HepG2 (cell line): Measurements from ENCODE around the gene C2orf15. TPM values are rescaled to one million over a fixed set of nuclear protein-coding genes. Genes with fewer than 3 reads are reported as not detected.
A peak's percentile ranks its signal among the peaks of the same experiment; 100 is the strongest.

Source experiments
- HOXA3 ChIP-seq: sonication (generic); formaldehyde crosslinking; IDR thresholded peaks from 2 replicates; pipeline ENCODE4 v1.5.0; 2020; ENCODE audit warnings: missing genetic modification reagents
- NAIF1 ChIP-seq: sonication (generic); formaldehyde crosslinking; IDR thresholded peaks from 2 replicates; pipeline ENCODE4 v1.5.0; 2020; ENCODE audit warnings: mild to moderate bottlenecking, missing genetic modification reagents, borderline replicate concordance
- ONECUT2 ChIP-seq: sonication (generic); formaldehyde crosslinking; IDR thresholded peaks from 2 replicates; pipeline ENCODE4 v1.4.0; 2020; ENCODE audit warnings: missing genetic modification reagents
- RORA ChIP-seq: sonication (generic); formaldehyde crosslinking; IDR thresholded peaks from 2 replicates; pipeline ENCODE4 v1.5.0; 2020; ENCODE audit warnings: mild to moderate bottlenecking, missing genetic modification reagents, moderate library complexity
- ZBTB42 ChIP-seq: sonication (generic); formaldehyde crosslinking; IDR thresholded peaks from 2 replicates; pipeline ENCODE4 v1.5.0; 2020; ENCODE audit warnings: mild to moderate bottlenecking, missing genetic modification reagents
- ZFP90 ChIP-seq: sonication (generic); formaldehyde crosslinking; IDR thresholded peaks from 2 replicates; pipeline ENCODE4 v1.8.0; 2022; ENCODE audit warnings: missing genetic modification reagents, mild to moderate bottlenecking, inconsistent platforms, borderline replicate concordance
- ZNF263 ChIP-seq: sonication (generic); formaldehyde crosslinking; IDR thresholded peaks from 2 replicates; pipeline ENCODE4 v1.4.0; 2020; ENCODE audit warnings: missing genetic modification reagents
- ZNF468 ChIP-seq: sonication (generic); formaldehyde crosslinking; IDR thresholded peaks from 2 replicates; pipeline ENCODE4 v1.8.0; 2022; ENCODE audit warnings: mild to moderate bottlenecking, moderate library complexity, missing genetic modification reagents
- ZNF724P ChIP-seq: sonication (generic); formaldehyde crosslinking; IDR thresholded peaks from 2 replicates; pipeline ENCODE4 v1.8.0; 2022; ENCODE audit warnings: missing genetic modification reagents, borderline replicate concordance
- ZNF761 ChIP-seq: sonication (generic); formaldehyde crosslinking; conservative IDR thresholded peaks from 2 replicates; pipeline ENCODE4 v1.4.0; 2020; ENCODE audit warnings: mild to moderate bottlenecking, missing genetic modification reagents
- polyA plus RNA-seq, 8 experiments: library from polyadenylated mRNA; depleted of rRNA in 3 of 8; stranded (reverse) in 7 of 8; unstranded in 1 of 8; fragments of >200 nt; fragmentation: Illumina TruSeq in 4 of 8; extraction: Trizol in 4 of 8; gene quantifications; 2 replicates each; pipeline versions ENCODE4 v1.2.1 to v1.2.3, GENCODE V29; 2011 to 2016; ENCODE audit warnings: low read depth in 4 of 8, missing spikeins in 1 of 8, mixed read lengths in 1 of 8; ENCODE audit not compliant: insufficient read depth in 1 of 8
- total RNA-seq, 5 experiments: library from RNA; depleted of rRNA; stranded (reverse); fragments of >200 nt; fragmentation: Illumina TruSeq; extraction: Trizol; gene quantifications; 2 replicates each; pipeline ENCODE4 v1.2.3, GENCODE V29; 2016; ENCODE audit warnings: low read depth in 1 of 5
- TF ChIP-seq, protein P1 (sequence below): IDR thresholded peaks from 2 replicates; pipeline ENCODE4 v1.6.1; 2016
- TF ChIP-seq, protein P2 (sequence below): sonication (generic); formaldehyde crosslinking; IDR thresholded peaks from 2 replicates; pipeline ENCODE4 v1.8.1; 2022; ENCODE audit warnings: mild to moderate bottlenecking, missing genetic modification reagents
- TF ChIP-seq, protein P3 (sequence below): sonication (generic); formaldehyde crosslinking; IDR thresholded peaks from 2 replicates; pipeline ENCODE4 v1.4.0; 2020; ENCODE audit warnings: mild to moderate bottlenecking, missing genetic modification reagents
- TF ChIP-seq, protein P4 (sequence below): sonication (generic); formaldehyde crosslinking; IDR thresholded peaks from 2 replicates; pipeline ENCODE4 v1.4.0; 2020; ENCODE audit warnings: mild to moderate bottlenecking, missing genetic modification reagents
- TF ChIP-seq, protein P5 (sequence below): sonication (generic); formaldehyde crosslinking; IDR thresholded peaks from 2 replicates; pipeline ENCODE4 v1.4.0; 2020; ENCODE audit warnings: missing genetic modification reagents, borderline replicate concordance
- TF ChIP-seq, protein P6 (sequence below): sonication (generic); formaldehyde crosslinking; IDR thresholded peaks from 2 replicates; pipeline ENCODE4 v1.5.0; 2020; ENCODE audit warnings: missing genetic modification reagents, mild to moderate bottlenecking, borderline replicate concordance

C2orf15 gene
- total and polyA plus RNA-seq, 2 of the 13 experiments (the other 11 are each of a cell fraction or from before 2014, with no cell fraction given), result 5.5 to 8.3 TPM

DNA sequence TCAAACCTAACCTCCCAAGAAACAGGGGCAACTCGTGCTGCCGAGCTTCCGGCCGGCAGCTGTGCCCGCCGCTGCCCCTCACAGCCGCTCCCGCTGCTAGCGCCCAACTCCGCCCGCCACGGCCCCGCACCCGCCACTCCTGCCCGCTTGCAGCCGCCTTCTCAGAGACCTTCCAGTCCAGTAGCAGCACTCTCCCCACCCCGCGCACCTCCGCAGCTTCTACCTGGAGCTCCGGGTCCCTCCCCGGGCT, 722 bp upstream of the C2orf15 start (continued):
- no peak for TF ChIP-seq ZNF468 (CRISPR knock-in tag)
- peak; percentile 80; the same call in 1 of the 2 replicates for TF ChIP-seq NAIF1
- TF ChIP-seq ZNF761, result peak; percentile 85; the same call in 1 of the 2 replicates
- TF ChIP-seq, protein P1, sequence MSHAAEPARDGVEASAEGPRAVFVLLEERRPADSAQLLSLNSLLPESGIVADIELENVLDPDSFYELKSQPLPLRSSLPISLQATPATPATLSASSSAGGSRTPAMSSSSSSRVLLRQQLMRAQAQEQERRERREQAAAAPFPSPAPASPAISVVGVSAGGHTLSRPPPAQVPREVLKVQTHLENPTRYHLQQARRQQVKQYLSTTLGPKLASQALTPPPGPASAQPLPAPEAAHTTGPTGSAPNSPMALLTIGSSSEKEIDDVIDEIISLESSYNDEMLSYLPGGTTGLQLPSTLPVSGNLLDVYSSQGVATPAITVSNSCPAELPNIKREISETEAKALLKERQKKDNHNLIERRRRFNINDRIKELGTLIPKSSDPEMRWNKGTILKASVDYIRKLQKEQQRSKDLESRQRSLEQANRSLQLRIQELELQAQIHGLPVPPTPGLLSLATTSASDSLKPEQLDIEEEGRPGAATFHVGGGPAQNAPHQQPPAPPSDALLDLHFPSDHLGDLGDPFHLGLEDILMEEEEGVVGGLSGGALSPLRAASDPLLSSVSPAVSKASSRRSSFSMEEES (CRISPR knock-in tag), result no peak
- no peak for TF ChIP-seq RORA
- TF ChIP-seq, protein P2, sequence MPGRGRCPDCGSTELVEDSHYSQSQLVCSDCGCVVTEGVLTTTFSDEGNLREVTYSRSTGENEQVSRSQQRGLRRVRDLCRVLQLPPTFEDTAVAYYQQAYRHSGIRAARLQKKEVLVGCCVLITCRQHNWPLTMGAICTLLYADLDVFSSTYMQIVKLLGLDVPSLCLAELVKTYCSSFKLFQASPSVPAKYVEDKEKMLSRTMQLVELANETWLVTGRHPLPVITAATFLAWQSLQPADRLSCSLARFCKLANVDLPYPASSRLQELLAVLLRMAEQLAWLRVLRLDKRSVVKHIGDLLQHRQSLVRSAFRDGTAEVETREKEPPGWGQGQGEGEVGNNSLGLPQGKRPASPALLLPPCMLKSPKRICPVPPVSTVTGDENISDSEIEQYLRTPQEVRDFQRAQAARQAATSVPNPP (CRISPR knock-in tag), result peak; percentile 73; the same call in 1 of the 2 replicates
- TF ChIP-seq, protein P3, sequence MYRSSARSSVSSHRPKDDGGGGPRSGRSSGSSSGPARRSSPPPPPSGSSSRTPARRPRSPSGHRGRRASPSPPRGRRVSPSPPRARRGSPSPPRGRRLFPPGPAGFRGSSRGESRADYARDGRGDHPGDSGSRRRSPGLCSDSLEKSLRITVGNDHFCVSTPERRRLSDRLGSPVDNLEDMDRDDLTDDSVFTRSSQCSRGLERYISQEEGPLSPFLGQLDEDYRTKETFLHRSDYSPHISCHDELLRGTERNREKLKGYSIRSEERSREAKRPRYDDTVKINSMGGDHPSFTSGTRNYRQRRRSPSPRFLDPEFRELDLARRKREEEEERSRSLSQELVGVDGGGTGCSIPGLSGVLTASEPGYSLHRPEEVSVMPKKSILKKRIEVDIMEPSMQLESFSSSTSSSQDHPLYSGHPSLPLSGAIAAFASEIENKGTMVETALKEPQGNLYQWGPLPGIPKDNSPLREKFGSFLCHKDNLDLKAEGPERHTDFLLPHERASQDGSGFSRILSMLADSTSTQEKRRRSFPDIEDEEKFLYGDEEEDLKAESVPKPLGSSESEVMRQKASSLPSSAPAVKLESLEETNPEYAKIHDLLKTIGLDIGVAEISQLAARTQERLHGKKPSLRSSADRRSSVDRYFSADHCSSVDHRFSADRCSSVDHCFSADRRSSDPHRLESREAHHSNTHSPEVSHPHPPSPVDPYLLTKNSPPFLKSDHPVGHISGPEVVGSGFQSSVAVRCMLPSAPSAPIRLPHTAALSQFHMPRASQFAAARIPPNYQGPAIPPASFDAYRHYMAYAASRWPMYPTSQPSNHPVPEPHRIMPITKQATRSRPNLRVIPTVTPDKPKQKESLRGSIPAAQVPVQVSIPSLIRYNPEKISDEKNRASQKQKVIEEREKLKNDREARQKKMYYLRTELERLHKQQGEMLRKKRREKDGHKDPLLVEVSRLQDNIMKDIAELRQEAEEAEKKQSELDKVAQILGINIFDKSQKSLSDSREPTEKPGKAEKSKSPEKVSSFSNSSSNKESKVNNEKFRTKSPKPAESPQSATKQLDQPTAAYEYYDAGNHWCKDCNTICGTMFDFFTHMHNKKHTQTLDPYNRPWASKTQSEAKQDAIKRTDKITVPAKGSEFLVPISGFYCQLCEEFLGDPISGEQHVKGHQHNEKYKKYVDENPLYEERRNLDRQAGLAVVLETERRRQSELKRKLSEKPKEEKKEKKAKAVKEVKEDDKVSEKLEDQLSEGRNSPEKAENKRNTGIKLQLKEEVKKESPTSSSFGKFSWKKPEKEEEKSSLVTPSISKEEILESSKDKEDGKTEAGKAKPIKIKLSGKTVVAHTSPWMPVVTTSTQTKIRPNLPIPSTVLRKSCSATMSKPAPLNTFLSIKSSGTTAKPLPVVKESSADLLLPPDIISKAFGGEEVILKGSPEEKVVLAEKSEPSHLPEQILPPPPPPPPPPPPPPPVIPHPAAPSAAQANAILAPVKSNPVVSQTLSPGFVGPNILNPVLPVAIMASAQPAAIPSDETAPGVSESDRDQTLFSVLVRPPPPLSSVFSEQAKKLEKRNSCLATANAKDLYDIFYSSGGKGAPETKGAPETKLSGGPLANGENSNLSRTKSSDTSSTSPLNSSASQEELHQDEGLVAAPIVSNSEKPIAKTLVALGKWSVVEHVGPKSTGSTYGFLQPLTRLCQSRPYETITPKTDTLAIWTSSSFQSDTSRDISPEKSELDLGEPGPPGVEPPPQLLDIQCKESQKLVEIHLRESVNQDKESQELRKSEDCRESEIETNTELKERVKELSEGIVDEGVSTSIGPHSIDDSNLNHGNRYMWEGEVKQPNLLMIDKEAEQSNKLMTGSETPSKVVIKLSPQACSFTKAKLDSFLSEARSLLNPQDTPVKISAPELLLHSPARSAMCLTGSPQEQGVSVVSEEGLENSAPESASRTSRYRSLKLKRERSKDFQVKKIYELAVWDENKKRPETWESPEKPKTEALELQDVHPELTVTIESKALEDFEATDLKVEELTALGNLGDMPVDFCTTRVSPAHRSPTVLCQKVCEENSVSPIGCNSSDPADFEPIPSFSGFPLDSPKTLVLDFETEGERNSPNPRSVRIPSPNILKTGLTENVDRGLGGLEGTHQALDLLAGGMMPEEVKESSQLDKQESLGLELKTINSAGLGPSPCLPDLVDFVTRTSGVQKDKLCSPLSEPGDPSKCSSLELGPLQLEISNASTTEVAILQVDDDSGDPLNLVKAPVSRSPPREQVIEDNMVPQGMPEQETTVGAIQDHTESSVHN (CRISPR knock-in tag), result peak; percentile 91
- peak; percentile 83; the same call in 1 of the 2 replicates for TF ChIP-seq ZFP90 (CRISPR knock-in tag)
- TF ChIP-seq ZNF263 (CRISPR knock-in tag), result peak; percentile 72; the same call in 1 of the 2 replicates
- no peak for TF ChIP-seq ZNF724P (CRISPR knock-in tag)
- TF ChIP-seq, protein P4, sequence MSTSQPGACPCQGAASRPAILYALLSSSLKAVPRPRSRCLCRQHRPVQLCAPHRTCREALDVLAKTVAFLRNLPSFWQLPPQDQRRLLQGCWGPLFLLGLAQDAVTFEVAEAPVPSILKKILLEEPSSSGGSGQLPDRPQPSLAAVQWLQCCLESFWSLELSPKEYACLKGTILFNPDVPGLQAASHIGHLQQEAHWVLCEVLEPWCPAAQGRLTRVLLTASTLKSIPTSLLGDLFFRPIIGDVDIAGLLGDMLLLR (CRISPR knock-in tag), result peak; percentile 81; the same call in 1 of the 2 replicates
- TF ChIP-seq HOXA3 (CRISPR knock-in tag), result no peak
- TF ChIP-seq, protein P5, sequence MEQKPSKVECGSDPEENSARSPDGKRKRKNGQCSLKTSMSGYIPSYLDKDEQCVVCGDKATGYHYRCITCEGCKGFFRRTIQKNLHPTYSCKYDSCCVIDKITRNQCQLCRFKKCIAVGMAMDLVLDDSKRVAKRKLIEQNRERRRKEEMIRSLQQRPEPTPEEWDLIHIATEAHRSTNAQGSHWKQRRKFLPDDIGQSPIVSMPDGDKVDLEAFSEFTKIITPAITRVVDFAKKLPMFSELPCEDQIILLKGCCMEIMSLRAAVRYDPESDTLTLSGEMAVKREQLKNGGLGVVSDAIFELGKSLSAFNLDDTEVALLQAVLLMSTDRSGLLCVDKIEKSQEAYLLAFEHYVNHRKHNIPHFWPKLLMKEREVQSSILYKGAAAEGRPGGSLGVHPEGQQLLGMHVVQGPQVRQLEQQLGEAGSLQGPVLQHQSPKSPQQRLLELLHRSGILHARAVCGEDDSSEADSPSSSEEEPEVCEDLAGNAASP (CRISPR knock-in tag), result no peak
- TF ChIP-seq ZBTB42 (CRISPR knock-in tag), result 0 out of 2 replicates have a peak, but pooled peaks have one; percentile 11
- 0 out of 2 replicates have a peak, but pooled peaks have one; percentile 54 for TF ChIP-seq ONECUT2 (CRISPR knock-in tag)
- TF ChIP-seq, protein P6, sequence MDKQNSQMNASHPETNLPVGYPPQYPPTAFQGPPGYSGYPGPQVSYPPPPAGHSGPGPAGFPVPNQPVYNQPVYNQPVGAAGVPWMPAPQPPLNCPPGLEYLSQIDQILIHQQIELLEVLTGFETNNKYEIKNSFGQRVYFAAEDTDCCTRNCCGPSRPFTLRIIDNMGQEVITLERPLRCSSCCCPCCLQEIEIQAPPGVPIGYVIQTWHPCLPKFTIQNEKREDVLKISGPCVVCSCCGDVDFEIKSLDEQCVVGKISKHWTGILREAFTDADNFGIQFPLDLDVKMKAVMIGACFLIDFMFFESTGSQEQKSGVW (CRISPR knock-in tag), result peak; percentile 83; the same call in 1 of the 2 replicates
